Fibroblast of villous mesenchyme (primary cell): ENCODE measurements around the gene DYRK1A. TPM values are rescaled to one million over a fixed set of nuclear protein-coding genes. Genes with fewer than 3 reads are reported as not detected.
A peak's percentile ranks its signal among the peaks of the same experiment; 100 is the strongest.

Experiments
- DNase-seq: peaks from one replicate; pipeline ENCODE4 v3.0.0-alpha.2; 2010; ENCODE audit warnings: low read depth
- H3K4me3 ChIP-seq: 2 replicates; pipeline ENCODE4 v1.5.1; 2011; ENCODE audit warnings: low read depth, mild to moderate bottlenecking, low read length
- total RNA-seq: library from RNA; depleted of rRNA; stranded (reverse); fragments of >200 nt; gene quantifications from 2 replicates; pipeline ENCODE4 v1.2.3, GENCODE V29; 2012
- TF ChIP-seq, protein P1 (sequence below): IDR thresholded peaks from 2 replicates; pipeline ENCODE4 v1.5.1; 2012; ENCODE audit warnings: low read depth, mild to moderate bottlenecking, low read length; ENCODE audit not compliant: insufficient read depth

DYRK1A gene
- total RNA-seq, 1 donor = 77.7 TPM

DNA sequence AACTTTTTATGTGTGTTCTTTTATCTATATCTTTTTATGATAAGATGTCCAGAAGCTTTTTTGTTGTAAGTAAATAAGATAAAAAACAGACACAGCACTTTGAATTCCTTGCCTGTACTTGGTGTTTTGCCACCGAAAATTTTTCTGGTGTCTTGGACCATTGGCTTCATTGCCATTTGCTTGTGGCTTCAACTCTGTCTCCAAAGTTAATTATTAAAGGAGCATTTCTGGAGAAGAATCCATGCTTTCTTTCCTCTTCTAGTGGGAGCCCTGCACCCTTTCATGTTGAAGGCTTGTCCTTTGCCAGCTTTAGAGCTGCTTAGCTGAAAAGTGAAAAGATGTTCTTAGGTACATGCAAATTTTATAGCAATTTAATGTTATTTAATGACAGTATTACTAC is 112.2 kb downstream of the DYRK1A start:
- TF ChIP-seq, protein P1, sequence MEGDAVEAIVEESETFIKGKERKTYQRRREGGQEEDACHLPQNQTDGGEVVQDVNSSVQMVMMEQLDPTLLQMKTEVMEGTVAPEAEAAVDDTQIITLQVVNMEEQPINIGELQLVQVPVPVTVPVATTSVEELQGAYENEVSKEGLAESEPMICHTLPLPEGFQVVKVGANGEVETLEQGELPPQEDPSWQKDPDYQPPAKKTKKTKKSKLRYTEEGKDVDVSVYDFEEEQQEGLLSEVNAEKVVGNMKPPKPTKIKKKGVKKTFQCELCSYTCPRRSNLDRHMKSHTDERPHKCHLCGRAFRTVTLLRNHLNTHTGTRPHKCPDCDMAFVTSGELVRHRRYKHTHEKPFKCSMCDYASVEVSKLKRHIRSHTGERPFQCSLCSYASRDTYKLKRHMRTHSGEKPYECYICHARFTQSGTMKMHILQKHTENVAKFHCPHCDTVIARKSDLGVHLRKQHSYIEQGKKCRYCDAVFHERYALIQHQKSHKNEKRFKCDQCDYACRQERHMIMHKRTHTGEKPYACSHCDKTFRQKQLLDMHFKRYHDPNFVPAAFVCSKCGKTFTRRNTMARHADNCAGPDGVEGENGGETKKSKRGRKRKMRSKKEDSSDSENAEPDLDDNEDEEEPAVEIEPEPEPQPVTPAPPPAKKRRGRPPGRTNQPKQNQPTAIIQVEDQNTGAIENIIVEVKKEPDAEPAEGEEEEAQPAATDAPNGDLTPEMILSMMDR = no peak
- no peak overlapping the region for H3K4me3 ChIP-seq
- no peak for DNase-seq

DNA sequence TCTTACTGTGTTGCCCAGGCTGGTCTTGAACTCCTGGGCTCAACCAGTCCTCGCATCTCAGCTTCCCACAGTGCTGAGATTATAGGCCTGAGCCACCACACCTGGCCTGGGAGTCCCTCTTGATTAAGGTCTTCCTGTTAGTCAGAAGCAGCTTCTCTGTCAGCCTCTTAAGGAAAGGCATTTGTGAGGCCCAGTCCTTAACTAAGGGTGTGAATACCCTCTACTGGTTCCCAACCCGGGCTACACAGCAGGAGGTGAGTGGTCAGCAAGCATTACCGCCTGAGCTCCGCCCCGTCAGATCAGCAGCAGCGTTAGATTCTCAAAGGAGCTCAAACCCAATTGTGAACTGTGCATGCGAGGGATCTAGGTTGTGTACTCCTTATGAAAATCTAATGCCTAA is 117.2 kb downstream of the DYRK1A start:
- no peak overlapping the region for H3K4me3 ChIP-seq
- DNase-seq = no peak
- TF ChIP-seq, protein P1 = no peak

DNA sequence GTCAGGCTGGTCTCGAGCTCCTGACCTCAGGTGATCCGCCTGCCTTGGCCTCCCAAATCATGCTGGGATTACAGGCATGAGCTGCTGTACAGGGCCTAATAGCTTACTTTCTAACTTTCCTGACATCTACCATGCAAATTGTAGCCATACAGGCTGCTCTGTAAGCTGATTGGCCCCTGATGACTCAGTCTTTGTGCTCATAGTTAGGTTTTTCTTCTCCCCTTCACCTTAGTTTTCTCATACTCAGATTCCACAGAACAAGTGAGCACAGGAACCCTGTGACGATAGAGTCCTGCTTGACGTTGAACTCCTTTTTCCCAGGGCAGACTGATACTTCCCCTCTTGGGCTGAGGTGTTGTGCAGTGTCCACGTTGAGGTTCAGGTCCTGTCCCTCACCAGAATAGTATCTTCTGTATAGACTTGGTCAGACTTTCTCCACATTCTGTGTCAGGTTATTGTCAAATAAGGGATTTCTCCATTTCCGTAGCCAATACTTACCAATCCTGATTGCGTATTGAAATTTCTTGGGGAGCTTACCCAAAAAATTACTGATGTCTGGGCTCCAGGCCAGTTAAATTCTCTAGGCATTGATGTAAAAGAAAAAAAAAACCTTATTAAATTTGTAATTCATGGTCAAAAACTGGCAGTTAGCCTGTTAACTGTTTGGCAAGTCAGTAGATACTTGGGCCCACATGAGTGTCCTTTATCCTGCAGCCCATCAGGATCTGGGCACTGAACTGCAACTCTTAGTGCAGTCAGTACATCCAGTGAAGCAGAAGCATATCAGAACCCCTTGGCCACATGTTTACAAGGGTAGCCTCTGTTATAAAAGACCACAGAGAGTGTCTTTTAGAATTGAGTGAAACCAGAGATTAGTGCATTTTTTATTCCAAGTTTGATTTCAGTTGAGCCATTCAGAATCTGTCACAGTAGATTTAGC is 118.2 kb downstream of the DYRK1A start:
- no peak for DNase-seq
- H3K4me3 ChIP-seq = no peak overlapping the region
- TF ChIP-seq, protein P1 = no peak

DNA sequence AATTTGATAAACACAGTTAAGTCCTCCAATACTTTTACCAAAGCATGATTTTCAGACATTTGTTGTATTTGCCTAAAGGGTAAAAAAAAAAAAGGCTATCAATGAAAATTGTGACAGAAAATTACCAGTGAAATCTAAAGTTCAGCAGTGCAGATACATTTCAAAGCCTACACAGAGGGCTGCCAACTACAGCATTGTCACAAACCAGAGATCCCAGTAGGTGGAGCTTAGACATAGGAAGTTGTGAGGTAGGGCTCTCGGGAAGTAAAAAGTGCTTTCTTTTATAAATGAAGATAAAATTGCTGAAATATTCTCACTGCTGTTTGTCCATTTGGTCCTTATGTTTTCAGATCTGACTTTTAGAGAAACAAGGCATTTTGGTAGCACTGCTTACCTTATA is 123.0 kb downstream of the DYRK1A start:
- no peak overlapping the region for H3K4me3 ChIP-seq
- TF ChIP-seq, protein P1 = no peak
- DNase-seq = no peak

DNA sequence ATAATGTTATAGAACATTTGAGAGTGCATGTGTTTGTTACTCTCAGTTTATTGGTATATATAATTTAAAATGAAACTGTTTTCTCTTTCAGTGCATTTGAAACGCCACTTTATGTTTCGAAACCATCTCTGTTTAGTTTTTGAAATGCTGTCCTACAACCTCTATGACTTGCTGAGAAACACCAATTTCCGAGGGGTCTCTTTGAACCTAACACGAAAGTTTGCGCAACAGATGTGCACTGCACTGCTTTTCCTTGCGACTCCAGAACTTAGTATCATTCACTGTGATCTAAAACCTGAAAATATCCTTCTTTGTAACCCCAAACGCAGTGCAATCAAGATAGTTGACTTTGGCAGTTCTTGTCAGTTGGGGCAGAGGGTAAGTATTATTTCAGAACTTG is 123.5 kb downstream of the DYRK1A start:
- no peak overlapping the region for H3K4me3 ChIP-seq
- DNase-seq = no peak
- TF ChIP-seq, protein P1 = no peak

DNA sequence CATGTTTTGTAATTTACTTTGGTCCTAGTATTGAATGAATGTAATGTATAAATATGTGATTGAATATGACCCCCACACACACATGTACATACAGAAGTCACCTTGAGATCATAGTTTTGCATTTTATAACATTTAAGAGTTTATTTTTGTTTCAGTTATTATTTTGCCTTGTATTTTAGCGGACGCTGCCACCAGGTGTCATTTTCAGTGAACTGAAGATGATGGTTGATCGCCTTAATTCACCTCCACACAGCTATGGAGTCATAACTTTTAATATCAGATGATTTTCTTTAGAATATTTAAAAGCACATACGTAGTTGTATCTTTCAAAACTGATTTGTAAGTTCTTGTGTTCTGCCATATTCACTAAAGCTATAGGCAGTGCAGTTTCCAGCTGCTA is 130.4 kb downstream of the DYRK1A start:
- no peak overlapping the region for H3K4me3 ChIP-seq
- TF ChIP-seq, protein P1 = peak; percentile 26
- peak; percentile 14 for DNase-seq
